Activated CD4-positive, alpha-beta T cell treated with anti-CD3 and anti-CD28 coated beads, Interleukin-2, amount 10 ng/mL, durations not matched to agents 7 days and 5 days (primary cell): ENCODE measurements around the gene EIF2AK3. TPM values are rescaled to one million over a fixed set of nuclear protein-coding genes. Genes with fewer than 3 reads are reported as not detected.
"Not testable (repeated sequence)": the region's sequence is repeated elsewhere in the genome, so short reads cannot be mapped to it uniquely, and the experiment has no call there.

Experiments used
- CTCF ChIA-PET: fragments of 350-600 bp; sonication (Branson Sonifier 250); formaldehyde crosslinking; loops from one replicate; lab custom pipeline; 2021; ENCODE audit warnings: antibody characterized with exemption; lab: Charles Lee
- POLR2A ChIA-PET: fragments of 350-600 bp; sonication (Branson Sonifier 250); formaldehyde crosslinking; loops from one replicate; lab custom pipeline; 2021; ENCODE audit warnings: antibody characterized with exemption; lab: Charles Lee
- DNase-seq: peaks from one replicate; pipeline ENCODE4 v3.0.0-alpha.2; 2020
- H3K27ac Mint-ChIP-seq: one replicate; pipeline ENCODE4 v1.8.0; 2021; ENCODE audit warnings: mild to moderate bottlenecking, moderate library complexity, mixed read lengths
- H3K27me3 Mint-ChIP-seq: one replicate; pipeline ENCODE4 v1.8.0; 2021; ENCODE audit warnings: mixed read lengths
- H3K36me3 Mint-ChIP-seq: one replicate; pipeline ENCODE4 v1.8.0; 2021; ENCODE audit warnings: low read depth, mixed read lengths
- H3K4me1 Mint-ChIP-seq: one replicate; pipeline ENCODE4 v1.8.0; 2021; ENCODE audit warnings: mixed read lengths
- H3K4me3 Mint-ChIP-seq: one replicate; pipeline ENCODE4 v1.8.0; 2021; ENCODE audit warnings: mild to moderate bottlenecking, moderate library complexity, mixed read lengths
- H3K9me3 Mint-ChIP-seq: one replicate; pipeline ENCODE4 v1.8.0; 2021; ENCODE audit warnings: mixed read lengths
- total RNA-seq, 2 experiments: library from RNA; stranded (reverse); gene quantifications; one replicate each; pipeline ENCODE4 v1.2.3, GENCODE V29; 2021

The EIF2AK3 gene
- total RNA-seq, 2 experiments from 2014 or later = 20.2 to 26.0 TPM

DNA sequence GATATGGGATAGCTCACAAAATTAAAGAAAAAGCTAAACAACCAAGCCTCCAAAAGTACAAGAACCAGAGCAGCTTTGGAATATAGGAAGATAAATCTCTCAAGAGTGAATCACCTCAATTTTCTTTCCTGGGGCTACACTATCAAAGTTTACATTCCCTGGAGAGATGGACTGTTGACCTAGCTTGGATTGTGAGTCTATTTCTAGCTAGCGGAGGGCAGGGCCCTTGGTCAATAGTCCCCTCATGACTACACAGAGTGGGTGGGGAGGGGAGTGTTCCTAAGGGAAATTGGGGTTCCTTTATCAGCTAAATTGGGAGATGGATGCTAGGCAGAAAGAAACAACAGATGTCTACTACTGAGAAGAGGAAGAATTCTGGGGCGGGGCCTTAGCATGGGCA, 29.9 kb upstream of the EIF2AK3 start:
- Mint-ChIP-seq H3K27ac (no peak overlapping the region), H3K36me3 (no peaks in the 10 kb centered on the region), H3K9me3 (no peaks in the 10 kb centered on the region), H3K27me3 (peaks cover 2% of the 10 kb centered on the region), H3K4me3 (no peak overlapping the region), H3K4me1 (no peaks in the 10 kb centered on the region)
- CTCF ChIA-PET = interaction anchor here (0.7 to 3.1 kb wide), 4 partner anchors 13 to 182 kb away, joined by 3 to 10 read pairs (median 4); no protein-coding TSS in a partner anchor
- DNase-seq = no peak
- POLR2A ChIA-PET = no interaction called here

- Mint-ChIP-seq H3K27ac (no peak overlapping the region), H3K36me3 (no peaks in the 10 kb centered on the region), H3K9me3 (no peaks in the 10 kb centered on the region), H3K4me1 (no peaks in the 10 kb centered on the region), H3K27me3 (peaks cover 2% of the 10 kb centered on the region), H3K4me3 (no peak overlapping the region)
- ChIA-PET POLR2A (no interaction called here), CTCF (interaction anchor here (3.1 kb wide), 1 partner anchor 15 kb away, joined by 10 read pairs; no protein-coding TSS in a partner anchor)
- no peak for DNase-seq
Observed at GRCh38 chr2:88656690-88657089, 29.4 kb upstream of the EIF2AK3 start.

DNA sequence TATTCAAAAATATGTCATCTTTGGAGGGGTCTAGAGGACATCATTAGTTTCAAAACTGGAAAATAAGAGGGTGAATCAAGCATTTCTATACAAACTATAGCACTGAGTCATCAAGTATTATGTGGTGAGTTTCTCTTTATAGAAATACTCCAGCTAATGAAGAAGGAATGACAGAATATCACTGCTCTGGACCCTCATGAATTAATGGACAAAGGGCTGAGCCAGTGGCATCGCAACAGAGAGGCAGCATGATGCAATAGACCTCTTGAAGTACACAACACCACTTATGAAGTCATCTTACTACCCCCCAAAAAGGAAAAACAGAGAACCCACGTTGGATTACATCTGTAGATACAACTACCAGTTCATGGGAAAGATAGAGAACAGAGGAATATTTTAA, 27.4 kb upstream of the EIF2AK3 start:
- H3K27ac Mint-ChIP-seq = no peak overlapping the region
- no peak for DNase-seq
- H3K36me3 Mint-ChIP-seq = no peaks in the 10 kb centered on the region
- peaks cover 2% of the 10 kb centered on the region for H3K27me3 Mint-ChIP-seq
- H3K4me1 Mint-ChIP-seq = no peaks in the 10 kb centered on the region
- no peak overlapping the region for H3K4me3 Mint-ChIP-seq
- no peaks in the 10 kb centered on the region for H3K9me3 Mint-ChIP-seq
- CTCF ChIA-PET = interaction anchor here (1.1 kb wide), 1 partner anchor 37 kb away, joined by 3 read pairs; the partner anchor contains the start of gene RPIA
- POLR2A ChIA-PET = no interaction called here

GRCh38 chr2:88651646-88652045, 24.4 kb upstream of the EIF2AK3 start:
- Mint-ChIP-seq H3K4me3 (no peak overlapping the region), H3K27me3 (peaks cover 6% of the 10 kb centered on the region), H3K9me3 (no peaks in the 10 kb centered on the region), H3K36me3 (no peaks in the 10 kb centered on the region), H3K27ac (no peak overlapping the region), H3K4me1 (no peaks in the 10 kb centered on the region)
- DNase-seq = no peak
- CTCF ChIA-PET = interaction anchor here (1.3 kb wide), 1 partner anchor 20 kb away, joined by 3 read pairs; no protein-coding TSS in a partner anchor
- POLR2A ChIA-PET = no interaction called here

- Mint-ChIP-seq H3K27me3 (peaks cover 21% of the 10 kb centered on the region), H3K4me1 (peaks cover 22% of the 10 kb centered on the region)
- H3K36me3 Mint-ChIP-seq, DNase-seq, H3K4me3 Mint-ChIP-seq, H3K9me3 Mint-ChIP-seq, POLR2A ChIA-PET, H3K27ac Mint-ChIP-seq: not testable (repeated sequence)
- CTCF ChIA-PET = interaction anchor here (0.7 to 1.0 kb wide), 3 partner anchors 18 to 47 kb away, joined by 3 read pairs; no protein-coding TSS in a partner anchor
Observed at GRCh38 chr2:88645291-88645882, 18.1 kb upstream of the EIF2AK3 start.

DNA sequence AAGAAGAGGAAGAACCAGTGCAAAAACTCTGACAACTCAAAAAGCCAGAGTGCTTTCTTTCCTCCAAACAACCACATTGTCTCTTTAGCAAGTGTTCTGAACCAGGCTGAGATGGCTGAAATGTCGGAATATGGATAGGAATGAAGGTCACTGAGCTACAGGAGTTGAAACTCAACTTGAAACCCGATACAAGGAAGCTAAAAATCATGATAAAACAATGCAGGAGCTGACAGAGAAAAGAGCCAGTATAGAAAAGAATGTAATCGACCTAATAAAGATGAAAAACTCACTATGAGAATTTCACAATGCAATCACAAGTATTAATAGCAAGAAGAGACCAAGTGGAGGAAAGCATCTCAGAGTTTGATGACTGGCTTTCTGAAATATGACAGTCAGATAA, 15.0 kb upstream of the EIF2AK3 start:
- ChIA-PET POLR2A (no interaction called here), CTCF (interaction anchor here (1.2 kb wide), 1 partner anchor 15 kb away, joined by 4 read pairs; no protein-coding TSS in a partner anchor)
- peaks cover 12% of the 10 kb centered on the region for H3K9me3 Mint-ChIP-seq
- DNase-seq = no peak
- peaks cover 19% of the 10 kb centered on the region for H3K27me3 Mint-ChIP-seq
- H3K4me3 Mint-ChIP-seq = no peak overlapping the region
- H3K36me3 Mint-ChIP-seq = peaks cover 12% of the 10 kb centered on the region
- H3K27ac Mint-ChIP-seq = no peak overlapping the region
- H3K4me1 Mint-ChIP-seq = peaks cover 52% of the 10 kb centered on the region

- Mint-ChIP-seq H3K4me1 (peaks cover 52% of the 10 kb centered on the region), H3K9me3 (peaks cover 12% of the 10 kb centered on the region), H3K36me3 (peaks cover 12% of the 10 kb centered on the region), H3K27ac (no peak overlapping the region), H3K4me3 (no peak overlapping the region), H3K27me3 (peaks cover 18% of the 10 kb centered on the region)
- ChIA-PET CTCF (interaction anchor here (1.2 kb wide), 1 partner anchor 16 kb away, joined by 4 read pairs; no protein-coding TSS in a partner anchor), POLR2A (no interaction called here)
- DNase-seq = no peak
Observed at GRCh38 chr2:88641330-88641729, 14.1 kb upstream of the EIF2AK3 start.

DNA sequence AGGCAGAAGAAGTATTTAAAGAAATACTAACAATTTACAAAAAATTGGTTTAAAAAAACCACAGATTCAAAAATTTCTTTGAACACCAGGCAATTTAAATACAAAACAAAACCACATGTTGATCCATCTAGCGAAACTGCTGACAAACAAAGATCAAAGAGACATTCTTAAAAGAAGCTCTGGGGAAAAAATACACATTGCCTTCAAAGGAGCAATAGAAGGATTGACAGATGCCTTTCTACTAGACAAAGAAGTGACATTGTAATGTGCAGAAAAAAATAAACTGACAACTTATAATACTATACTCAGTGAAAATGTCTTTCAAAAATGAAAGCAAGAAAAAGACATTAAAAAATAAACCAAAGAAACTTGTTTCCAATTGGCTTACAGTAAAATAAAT, 12.6 kb upstream of the EIF2AK3 start:
- ChIA-PET CTCF (interaction anchor here (1.2 kb wide), 2 partner anchors 8 to 9 kb away, joined by 4 read pairs; no protein-coding TSS in a partner anchor), POLR2A (no interaction called here)
- Mint-ChIP-seq H3K36me3 (peaks cover 12% of the 10 kb centered on the region), H3K9me3 (peaks cover 12% of the 10 kb centered on the region), H3K4me1 (peaks cover 42% of the 10 kb centered on the region), H3K27me3 (peaks cover 6% of the 10 kb centered on the region), H3K27ac (peak overlapping the region; percentile 54), H3K4me3 (no peak overlapping the region)
- DNase-seq = no peak

DNA sequence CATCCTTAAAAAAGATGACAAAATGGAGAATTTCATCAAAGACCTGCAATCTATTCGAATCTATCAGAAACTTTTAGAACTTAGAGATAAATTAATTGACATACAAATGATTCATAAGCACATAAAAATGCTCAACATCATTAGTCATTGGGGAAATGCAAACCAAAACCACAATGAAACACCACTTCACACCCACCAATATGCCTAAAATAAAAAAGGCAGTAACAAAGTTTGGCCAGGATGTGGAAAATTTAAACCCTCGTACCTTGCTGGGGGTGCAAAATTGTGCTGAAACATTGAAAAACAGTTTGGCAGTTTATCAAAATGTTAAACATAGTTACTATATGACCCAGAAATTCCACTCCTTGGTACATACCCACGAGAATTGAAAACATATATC, 11.5 kb upstream of the EIF2AK3 start:
- CTCF ChIA-PET = interaction anchor here (0.7 kb wide), 1 partner anchor 53 kb away, joined by 3 read pairs; the partner anchor contains the start of gene RPIA
- no peak overlapping the region for H3K4me3 Mint-ChIP-seq
- H3K9me3 Mint-ChIP-seq = peaks cover 12% of the 10 kb centered on the region
- peaks cover 35% of the 10 kb centered on the region for H3K4me1 Mint-ChIP-seq
- peak; percentile 37 for DNase-seq
- no peak overlapping the region for H3K27ac Mint-ChIP-seq
- peaks cover 12% of the 10 kb centered on the region for H3K36me3 Mint-ChIP-seq
- H3K27me3 Mint-ChIP-seq = peaks cover 5% of the 10 kb centered on the region
- POLR2A ChIA-PET = no interaction called here

- ChIA-PET POLR2A (no interaction called here), CTCF (interaction anchor here (0.7 to 1.1 kb wide), 3 partner anchors 9 to 54 kb away, joined by 3 read pairs; partner anchors contain the start of gene RPIA)
- Mint-ChIP-seq H3K36me3 (peaks cover 12% of the 10 kb centered on the region), H3K27me3 (peaks cover 4% of the 10 kb centered on the region), H3K4me3 (no peak overlapping the region), H3K4me1 (peaks cover 34% of the 10 kb centered on the region), H3K27ac (peak overlapping the region; percentile 9), H3K9me3 (peaks cover 12% of the 10 kb centered on the region)
- no peak for DNase-seq
Observed at GRCh38 chr2:88638123-88638650, 10.9 kb upstream of the EIF2AK3 start.

GRCh38 chr2:88637464-88637863, 10.2 kb upstream of the EIF2AK3 start:
- no peak overlapping the region for H3K27ac Mint-ChIP-seq
- H3K9me3 Mint-ChIP-seq = peaks cover 12% of the 10 kb centered on the region
- H3K27me3 Mint-ChIP-seq = no peaks in the 10 kb centered on the region
- ChIA-PET CTCF (interaction anchor here (0.8 to 1.1 kb wide), 2 partner anchors 8 to 12 kb away, joined by 3 read pairs; no protein-coding TSS in a partner anchor), POLR2A (interaction anchor here (0.7 kb wide), 1 partner anchor 590 kb away, joined by 5 read pairs; no protein-coding TSS in a partner anchor)
- DNase-seq = no peak
- peaks cover 12% of the 10 kb centered on the region for H3K36me3 Mint-ChIP-seq
- H3K4me3 Mint-ChIP-seq = no peak overlapping the region
- peaks cover 31% of the 10 kb centered on the region for H3K4me1 Mint-ChIP-seq

- POLR2A ChIA-PET = no interaction called here
- CTCF ChIA-PET = no interaction called here
- DNase-seq = no peak
- H3K9me3 Mint-ChIP-seq = peaks cover 12% of the 10 kb centered on the region
- H3K4me3 Mint-ChIP-seq = no peak overlapping the region
- peaks cover 12% of the 10 kb centered on the region for H3K36me3 Mint-ChIP-seq
- no peaks in the 10 kb centered on the region for H3K27me3 Mint-ChIP-seq
- H3K27ac Mint-ChIP-seq = no peak overlapping the region
- H3K4me1 Mint-ChIP-seq = peaks cover 31% of the 10 kb centered on the region
Observed at GRCh38 chr2:88636026-88636425, 8.8 kb upstream of the EIF2AK3 start.

DNA sequence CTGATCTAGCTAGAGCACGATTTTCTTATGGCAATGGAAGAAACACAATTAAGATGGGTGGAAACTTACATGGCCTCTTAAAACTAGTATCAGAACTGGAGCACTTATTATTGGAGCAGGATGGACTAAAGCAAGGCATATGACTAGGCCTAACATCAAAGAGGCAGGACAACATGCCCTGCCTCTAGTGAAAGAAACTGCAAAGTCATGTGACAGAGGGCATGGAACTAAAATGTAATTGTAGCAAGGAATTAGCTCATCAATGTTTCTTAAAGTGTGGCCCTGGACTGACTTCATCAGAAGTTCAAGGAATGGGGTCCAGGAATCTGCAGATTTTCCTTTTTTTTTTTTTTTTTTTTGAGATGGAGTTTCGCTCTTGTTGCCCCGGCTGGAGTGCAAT, 5.3 kb upstream of the EIF2AK3 start:
- H3K4me1 Mint-ChIP-seq = peaks cover 13% of the 10 kb centered on the region
- POLR2A ChIA-PET = no interaction called here
- CTCF ChIA-PET = interaction anchor here (0.6 to 1.2 kb wide), 3 partner anchors 11 to 20 kb away, joined by 3 to 4 read pairs (median 3); no protein-coding TSS in a partner anchor
- H3K27ac Mint-ChIP-seq = no peak overlapping the region
- no peaks in the 10 kb centered on the region for H3K9me3 Mint-ChIP-seq
- no peak overlapping the region for H3K4me3 Mint-ChIP-seq
- peaks cover 2% of the 10 kb centered on the region for H3K27me3 Mint-ChIP-seq
- H3K36me3 Mint-ChIP-seq = no peaks in the 10 kb centered on the region
- no peak for DNase-seq
